CD4-positive, alpha-beta T cell treated with Interleukin-6 at 100 ng/mL for 8 hours (primary cell): Measurements from ENCODE around the gene FGGY.
"Not testable (repeated sequence)": the region's sequence is repeated elsewhere in the genome, so short reads cannot be mapped to it uniquely, and the experiment has no call there.

Experiments used
- DNase-seq: peaks from one replicate; pipeline ENCODE4 v3.0.0-alpha.2; 2020; ENCODE audit warnings: mixed read lengths, low spot score

The FGGY gene

GRCh38 chr1:59703918-59704378 lies 407.1 kb downstream of the FGGY start:
- no peak for DNase-seq

GRCh38 chr1:59704716-59705115 lies 407.8 kb downstream of the FGGY start:
- DNase-seq = no peak

GRCh38 chr1:59705466-59706302 lies 408.8 kb downstream of the FGGY start:
- DNase-seq = no peak

GRCh38 chr1:59706303-59706599 lies 409.4 kb downstream of the FGGY start:
- no peak for DNase-seq

- no peak for DNase-seq
Observed at GRCh38 chr1:59707178-59707791, 410.4 kb downstream of the FGGY start.

GRCh38 chr1:59709333-59709732 lies 412.4 kb downstream of the FGGY start:
- no peak for DNase-seq

- not testable (repeated sequence) for DNase-seq
Observed at GRCh38 chr1:59710920-59711319, 414.0 kb downstream of the FGGY start.

GRCh38 chr1:59714219-59714618 lies 417.3 kb downstream of the FGGY start:
- no peak for DNase-seq

GRCh38 chr1:59714966-59715365 lies 418.1 kb downstream of the FGGY start:
- no peak for DNase-seq

- no peak for DNase-seq
Observed at GRCh38 chr1:59716832-59717231, 419.9 kb downstream of the FGGY start.

- no peak for DNase-seq
Observed at GRCh38 chr1:59718064-59718988, 421.4 kb downstream of the FGGY start.

- no peak for DNase-seq
Observed at GRCh38 chr1:59718989-59719360, 422.1 kb downstream of the FGGY start.

- no peak for DNase-seq
Observed at GRCh38 chr1:59720326-59721115, 423.6 kb downstream of the FGGY start.

- no peak for DNase-seq
Observed at GRCh38 chr1:59730302-59730701, 433.4 kb downstream of the FGGY start.

- no peak for DNase-seq
Observed at GRCh38 chr1:59730759-59731478, 434.0 kb downstream of the FGGY start.

GRCh38 chr1:59731591-59731990 lies 434.7 kb downstream of the FGGY start:
- no peak for DNase-seq

- DNase-seq = no peak
Observed at GRCh38 chr1:59732214-59732955, 435.5 kb downstream of the FGGY start.

GRCh38 chr1:59733443-59734141 lies 436.7 kb downstream of the FGGY start:
- no peak for DNase-seq

GRCh38 chr1:59735927-59736326 lies 439.0 kb downstream of the FGGY start:
- not testable (repeated sequence) for DNase-seq

GRCh38 chr1:59736744-59737143 lies 439.9 kb downstream of the FGGY start:
- no peak for DNase-seq
